Spleen (tissue), 11 donors: ENCODE results near the gene FHIT. TPM values are rescaled to one million over a fixed set of nuclear protein-coding genes. Genes with fewer than 3 reads are reported as not detected.

Experiments used
- DNase-seq: peaks from one replicate; pipeline ENCODE4 v3.0.0-alpha.2; 2020
- H3K27ac ChIP-seq, 8 donors: fragments of 200-600 bp; sonication (generic) in 7 of 8; 1 replicate in 4 of 8; 2 replicates in 4 of 8; pipeline versions ENCODE4 v1.5.0 to v1.8.0; 2016 to 2021; ENCODE audit warnings: inconsistent platforms in 4 of 8, mild to moderate bottlenecking in 4 of 8, moderate library complexity in 1 of 8
- H3K27me3 ChIP-seq, 7 donors: fragments of 200-600 bp; sonication (generic) in 6 of 7; replicated peaks in 1 of 7; 1 replicate in 4 of 7; 2 replicates in 3 of 7; pipeline versions ENCODE4 v1.5.0 to v1.8.0; 2016 to 2021; ENCODE audit warnings: inconsistent platforms in 3 of 7, mild to moderate bottlenecking in 1 of 7
- H3K36me3 ChIP-seq, 6 donors: fragments of 200-600 bp; sonication (generic) in 5 of 6; 1 replicate in 4 of 6; 2 replicates in 2 of 6; pipeline versions ENCODE4 v1.5.0 to v1.8.0; 2016 to 2021; ENCODE audit warnings: inconsistent platforms in 2 of 6
- H3K4me1 ChIP-seq, 6 donors: fragments of 200-600 bp; sonication (generic) in 5 of 6; 1 replicate in 3 of 6; 2 replicates in 3 of 6; pipeline versions ENCODE4 v1.5.0 to v1.8.0; 2016 to 2021; ENCODE audit warnings: inconsistent platforms in 3 of 6
- H3K4me3 ChIP-seq, 8 donors: fragments of 200-600 bp; sonication (generic) in 7 of 8; 1 replicate in 4 of 8; 2 replicates in 4 of 8; pipeline versions ENCODE4 v1.5.0 to v1.8.0; 2016 to 2021; ENCODE audit warnings: inconsistent platforms in 4 of 8, mild to moderate bottlenecking in 4 of 8, moderate library complexity in 2 of 8
- H3K9me3 ChIP-seq, 8 donors: fragments of 200-600 bp; sonication (generic) in 7 of 8; 1 replicate in 4 of 8; 2 replicates in 4 of 8; pipeline versions ENCODE4 v1.5.0 to v1.8.0; 2016 to 2021; ENCODE audit warnings: inconsistent platforms in 4 of 8
- POLR2A ChIP-seq, 3 donors: fragments of 450-650 bp; IDR thresholded peaks; one replicate each; pipeline ENCODE4 v1.5.1; 2017; ENCODE audit warnings: antibody characterized with exemption in 3 of 3, mild to moderate bottlenecking in 1 of 3
- POLR2AphosphoS5 ChIP-seq, 3 donors: sonication (generic); formaldehyde crosslinking; IDR thresholded peaks; one replicate each; pipeline ENCODE4 v1.5.1; 2017; ENCODE audit warnings: antibody characterized with exemption in 3 of 3
- WGBS, 5 donors: extraction: QIAGEN DNeasy Blood & Tissue Kit in 3 of 5; methylation state at CpG; one replicate each; pipeline versions ENCODE4 v1.1.5 to v1.1.7; 2013 to 2018; 5-methylcytosine and 5-hydroxymethylcytosine counted together
- intact Hi-C: fragments of 100-400 bp; cut with DNase I; formaldehyde crosslinking; loops from one replicate; pipeline ENCODE4 v1.15.0; 2023; ENCODE audit warnings: low total_unique reads
- polyA plus RNA-seq, 3 donors: library from polyadenylated mRNA; stranded (reverse); fragments of 200-250 nt; gene quantifications; one replicate each; pipeline ENCODE4 v1.2.1, GENCODE V29; 2013
- total RNA-seq, 7 donors: library from RNA; depleted of rRNA in 3 of 7; stranded (reverse); fragments of >200 nt in 3 of 7; fragmentation: NEBNext Ultra II Directional in 4 of 7; extraction: Animal tissue kit (Norgen Biotek cat#: 25700) in 4 of 7; gene quantifications; one replicate each; pipeline versions ENCODE4 v1.1.0 to v1.2.1, GENCODE V29; 2016 to 2021
- TF ChIP-seq, protein P1 (sequence below), 11 experiments: fragments of 200-600 bp in 7 of 11; fragments of 450-650 bp in 4 of 11; sonication (generic) in 4 of 11; IDR thresholded peaks in 8 of 11; conservative IDR thresholded peaks in 3 of 11; 1 replicate in 7 of 11; 2 replicates in 4 of 11; pipeline versions ENCODE4 v1.4.0 to v1.8.0; 2016 to 2021; ENCODE audit warnings: antibody characterized with exemption in 11 of 11, inconsistent platforms in 4 of 11, mild to moderate bottlenecking in 1 of 11
- donor health status: healthy with polysubstance abuse.
- donor health status: DM: no; HTN: no; CAD: no; lungs with moderate emphysema.
- donor health status: DM: no; HTN: no; CAD: no.
- donor health status: Bipolar disorder and iron deficiency.
- donor health status: healthy.
- donor health status: DM: no; HTN: no; CAD: no.
- donor health status: DM: yes; HTN: yes; CAD: no.

FHIT gene
- total and polyA plus RNA-seq, 10 donors: 4.1 to 23.1 (median 12.2) TPM

DNA sequence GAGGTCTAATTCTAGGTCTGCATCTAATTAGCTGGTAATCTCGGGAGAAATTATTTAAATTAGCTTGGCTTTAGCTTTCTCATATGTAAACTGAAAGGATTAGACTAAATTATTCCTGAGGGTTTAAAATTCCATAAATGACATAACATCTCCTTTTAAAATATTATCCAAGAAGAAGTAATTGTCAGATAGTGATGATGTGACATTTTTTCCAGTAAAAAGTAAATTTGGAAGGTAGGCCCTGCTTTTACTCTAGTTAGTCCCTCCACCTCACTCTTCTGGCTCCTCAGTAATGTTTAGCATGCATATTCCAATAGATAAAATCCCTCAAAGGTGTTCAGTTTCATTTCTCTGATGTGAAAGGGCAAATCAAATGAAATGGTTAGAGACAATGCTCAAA is 215.7 kb downstream of the FHIT start:
- no peaks in the 10 kb centered on the region for H3K27me3 ChIP-seq
- no peak for DNase-seq
- intact Hi-C loops: no loop called here
- no peak for TF ChIP-seq POLR2A (IDR thresholded peaks at IDR 0.05)
- TF ChIP-seq, protein P1, sequence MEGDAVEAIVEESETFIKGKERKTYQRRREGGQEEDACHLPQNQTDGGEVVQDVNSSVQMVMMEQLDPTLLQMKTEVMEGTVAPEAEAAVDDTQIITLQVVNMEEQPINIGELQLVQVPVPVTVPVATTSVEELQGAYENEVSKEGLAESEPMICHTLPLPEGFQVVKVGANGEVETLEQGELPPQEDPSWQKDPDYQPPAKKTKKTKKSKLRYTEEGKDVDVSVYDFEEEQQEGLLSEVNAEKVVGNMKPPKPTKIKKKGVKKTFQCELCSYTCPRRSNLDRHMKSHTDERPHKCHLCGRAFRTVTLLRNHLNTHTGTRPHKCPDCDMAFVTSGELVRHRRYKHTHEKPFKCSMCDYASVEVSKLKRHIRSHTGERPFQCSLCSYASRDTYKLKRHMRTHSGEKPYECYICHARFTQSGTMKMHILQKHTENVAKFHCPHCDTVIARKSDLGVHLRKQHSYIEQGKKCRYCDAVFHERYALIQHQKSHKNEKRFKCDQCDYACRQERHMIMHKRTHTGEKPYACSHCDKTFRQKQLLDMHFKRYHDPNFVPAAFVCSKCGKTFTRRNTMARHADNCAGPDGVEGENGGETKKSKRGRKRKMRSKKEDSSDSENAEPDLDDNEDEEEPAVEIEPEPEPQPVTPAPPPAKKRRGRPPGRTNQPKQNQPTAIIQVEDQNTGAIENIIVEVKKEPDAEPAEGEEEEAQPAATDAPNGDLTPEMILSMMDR (IDR thresholded peaks at IDR 0.05 in 8 of 11, conservative IDR thresholded peaks at IDR 0.05 in 3 of 11): no peak
- no peak for TF ChIP-seq POLR2AphosphoS5 (IDR thresholded peaks at IDR 0.05)
- H3K4me1 ChIP-seq: no peaks in the 10 kb centered on the region
- 84 to 96% (median 93%) methylated on average over 1 of the region's 1 CpG for WGBS, 5 donors
- no peak overlapping the region for H3K4me3 ChIP-seq
- H3K9me3 ChIP-seq: peaks cover 0 to 14% (median 3%) of the 10 kb centered on the region in 8 donors
- H3K27ac ChIP-seq: no peak overlapping the region
- H3K36me3 ChIP-seq: peaks cover 0 to under 1% (median 0%) of the 10 kb centered on the region in 6 donors

DNA sequence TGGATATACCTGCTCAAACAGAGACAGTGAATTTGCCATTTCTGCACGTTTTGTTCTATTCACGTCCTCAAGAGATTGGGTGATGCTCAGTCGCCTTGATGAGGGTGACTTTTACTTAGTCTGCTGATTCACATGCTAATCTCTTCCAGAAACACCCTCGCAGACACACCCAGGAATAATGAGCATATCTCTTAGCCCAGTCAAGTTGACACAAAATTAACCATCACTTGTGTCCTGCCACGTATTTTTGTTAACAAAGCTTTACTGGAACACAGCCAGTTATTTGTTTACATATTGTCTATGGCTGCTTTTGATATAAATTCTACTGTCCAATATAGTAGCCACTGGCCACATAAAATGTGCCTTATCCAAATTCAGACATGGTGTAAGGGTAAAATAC is 218.3 kb downstream of the FHIT start:
- no peak for DNase-seq
- H3K36me3 ChIP-seq: no peaks in the 10 kb centered on the region
- TF ChIP-seq POLR2A (IDR thresholded peaks at IDR 0.05) (no peak), POLR2AphosphoS5 (IDR thresholded peaks at IDR 0.05) (no peak)
- TF ChIP-seq, protein P1 (IDR thresholded peaks at IDR 0.05 in 8 of 11, conservative IDR thresholded peaks at IDR 0.05 in 3 of 11): no peak
- H3K27ac ChIP-seq: no peak overlapping the region
- 82 to 94% (median 91%) methylated on average over 5 of the region's 5 CpGs for WGBS, 5 donors
- no peak overlapping the region for H3K4me3 ChIP-seq
- no peaks in the 10 kb centered on the region for H3K27me3 ChIP-seq
- no peaks in the 10 kb centered on the region for H3K4me1 ChIP-seq
- intact Hi-C loops: no loop called here
- H3K9me3 ChIP-seq: peaks cover 0 to 14% (median 1%) of the 10 kb centered on the region in 8 donors

DNA sequence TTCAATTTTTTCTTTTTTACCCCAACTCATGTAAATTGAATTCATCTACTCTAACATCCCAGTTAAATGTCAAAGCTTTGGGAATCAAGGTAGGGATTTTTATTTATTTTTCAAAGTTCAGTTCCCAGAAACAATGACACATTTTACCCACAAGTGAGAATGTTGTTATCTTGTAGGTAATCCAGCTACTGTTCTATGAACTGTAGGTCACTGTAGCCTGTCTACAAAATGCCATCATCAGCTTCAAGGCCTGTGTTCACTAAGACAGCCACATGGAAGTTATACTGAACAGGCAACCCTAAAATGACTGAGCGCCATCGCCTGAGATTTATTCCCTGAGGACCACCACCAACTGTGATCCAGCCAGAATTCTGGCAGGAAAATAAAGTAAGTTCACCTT is 219.7 kb downstream of the FHIT start:
- Histone ChIP-seq H3K4me1 (no peaks in the 10 kb centered on the region), H3K36me3 (no peaks in the 10 kb centered on the region), H3K27ac (no peak overlapping the region), H3K9me3 (peaks cover 0 to 14% (median 1%) of the 10 kb centered on the region in 8 donors), H3K27me3 (no peaks in the 10 kb centered on the region), H3K4me3 (no peak overlapping the region)
- intact Hi-C loops: no loop called here
- TF ChIP-seq, protein P1 (IDR thresholded peaks at IDR 0.05 in 8 of 11, conservative IDR thresholded peaks at IDR 0.05 in 3 of 11): no peak
- WGBS, 5 donors: 97 to 100% (median 99%) methylated on average over 2 of the region's 2 CpGs
- DNase-seq: no peak

DNA sequence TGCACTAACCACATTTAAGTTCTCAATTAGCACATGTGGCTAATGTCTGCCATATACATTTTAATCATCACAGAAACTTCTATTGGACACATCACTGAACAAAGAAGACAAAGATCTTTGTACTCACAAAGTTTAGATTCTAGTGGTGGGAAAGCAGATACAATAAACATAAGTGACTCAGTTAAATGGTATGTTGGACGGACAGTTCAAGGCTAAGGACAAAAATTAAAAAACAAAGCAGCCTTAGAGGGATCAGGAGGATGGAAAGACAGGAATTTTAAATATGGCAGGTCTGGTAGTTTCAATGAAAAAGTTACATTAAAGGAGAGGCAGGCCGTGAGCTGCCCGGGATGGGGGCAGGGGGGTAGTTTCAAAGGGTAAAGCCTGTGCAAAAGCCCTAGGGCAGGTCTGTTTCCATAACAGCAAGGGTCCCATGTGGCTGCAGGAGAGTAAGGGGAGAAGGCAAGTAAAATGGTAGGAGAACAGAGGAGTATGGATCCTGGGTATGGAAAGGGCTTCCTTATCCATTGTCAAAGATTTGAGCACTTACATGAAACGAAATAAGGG is 220.7 kb downstream of the FHIT start:
- TF ChIP-seq POLR2AphosphoS5 (IDR thresholded peaks at IDR 0.05) (no peak), POLR2A (IDR thresholded peaks at IDR 0.05) (no peak)
- TF ChIP-seq, protein P1 (IDR thresholded peaks at IDR 0.05 in 8 of 11, conservative IDR thresholded peaks at IDR 0.05 in 3 of 11): no peak
- no peaks in the 10 kb centered on the region for H3K36me3 ChIP-seq

More for the DNA sequence above, 220.7 kb downstream of the FHIT start:
- WGBS, 5 donors: 85 to 96% (median 88%) methylated on average over 4 of the region's 4 CpGs
- intact Hi-C loops: no loop called here
- H3K27me3 ChIP-seq: no peaks in the 10 kb centered on the region
- no peak overlapping the region for H3K27ac ChIP-seq
- DNase-seq: no peak
- H3K4me1 ChIP-seq: no peaks in the 10 kb centered on the region
- no peak overlapping the region for H3K4me3 ChIP-seq
- peaks cover 0 to 14% (median 1%) of the 10 kb centered on the region in 8 donors for H3K9me3 ChIP-seq
